ACHN (cell line): ENCODE data around the gene IL36G.
A peak's percentile ranks its signal among the peaks of the same experiment; 100 is the strongest.
"Not testable (repeated sequence)": the region's sequence is repeated elsewhere in the genome, so short reads cannot be mapped to it uniquely, and the experiment has no call there.

ENCODE experiments used
- DNase-seq: peaks from one replicate; pipeline ENCODE4 v3.0.0-alpha.2; 2015
- in situ Hi-C: cut with HindIII; loops from 2 replicates; pipeline ENCODE4 v1.10.0; 2017; ENCODE audit warnings: low sequenced_read_pairs, low pct_ligation_motif_present, low pct_unique_long_range_greater_than_20kb

The IL36G gene

DNA sequence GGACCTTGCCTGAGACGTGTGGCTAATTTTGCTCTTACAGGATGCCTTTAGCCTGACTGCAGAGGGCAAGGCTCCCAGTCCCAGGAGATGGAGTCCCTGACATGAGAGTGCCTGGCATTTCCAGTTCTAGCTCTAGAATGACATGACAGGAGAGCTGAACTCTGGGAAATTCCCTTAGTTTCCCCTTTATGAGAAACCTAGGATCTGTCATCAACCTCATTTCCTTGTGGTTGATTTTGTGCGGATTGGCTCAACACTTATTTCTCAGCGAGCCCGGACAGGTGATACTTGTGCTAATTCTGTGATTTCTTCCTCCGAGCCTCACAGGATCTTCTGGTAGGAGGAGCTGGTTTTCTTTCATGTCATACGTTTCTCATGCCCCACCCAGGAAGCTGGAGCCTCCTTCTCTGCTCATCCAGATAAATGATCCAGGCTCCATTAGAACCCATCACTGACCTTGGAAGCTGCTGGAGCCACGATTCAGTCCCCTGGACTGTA, at the start of gene IL36G:
IL36G (plus strand) TSS at position 448 of the 498 bp plus-strand sequence. CDS start 633 bp downstream, outside the sequence.
- DNase-seq = no peak

DNA sequence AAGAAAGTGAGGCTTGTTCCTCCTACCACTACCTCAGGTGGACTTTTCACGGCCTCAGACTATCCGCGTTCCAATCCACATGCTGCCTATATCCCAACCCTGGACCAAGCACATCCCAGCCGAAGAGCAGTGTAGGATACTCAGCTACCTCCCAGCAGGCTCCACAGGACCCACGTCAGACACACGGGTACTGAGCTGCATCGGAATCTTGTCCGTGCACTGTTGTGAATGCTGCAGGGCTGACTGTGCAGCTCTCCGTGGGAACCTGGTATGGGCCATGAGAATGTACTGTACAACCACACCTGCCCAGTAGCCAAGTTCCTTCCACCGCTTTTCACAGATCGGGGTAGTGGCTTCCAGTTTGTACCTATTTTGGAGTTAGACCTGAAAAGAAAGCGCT, 44.5 kb upstream of the IL36G start:
- in situ Hi-C loops = loop anchor here (10.0 kb wide), 1 partner anchor 188 kb away; no protein-coding TSS in a partner anchor
- DNase-seq = no peak

More for the DNA sequence above, at the start of gene IL36G:
- in situ Hi-C loops = no loop called here

DNA sequence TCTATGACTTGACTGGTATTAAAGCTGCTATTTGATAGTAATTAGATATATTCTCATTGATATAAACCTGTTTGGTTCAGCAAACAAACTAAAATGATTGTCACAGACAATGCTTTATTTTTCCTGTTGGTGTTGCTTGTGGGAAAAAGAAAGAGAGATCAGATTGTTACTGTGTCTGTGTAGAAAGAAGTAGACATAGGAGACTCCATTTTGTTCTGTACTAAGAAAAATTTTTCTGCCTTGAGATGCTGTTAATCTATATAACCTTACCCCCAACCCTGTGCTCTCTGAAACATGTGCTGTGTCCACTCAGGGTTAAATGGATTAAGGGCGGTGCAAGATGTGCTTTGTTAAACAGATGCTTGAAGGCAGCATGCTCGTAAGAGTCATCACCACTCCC, 43.7 kb upstream of the IL36G start:
- in situ Hi-C loops = loop anchor here (10.0 kb wide), 1 partner anchor 189 kb away; no protein-coding TSS in a partner anchor
- DNase-seq = not testable (repeated sequence)

DNA sequence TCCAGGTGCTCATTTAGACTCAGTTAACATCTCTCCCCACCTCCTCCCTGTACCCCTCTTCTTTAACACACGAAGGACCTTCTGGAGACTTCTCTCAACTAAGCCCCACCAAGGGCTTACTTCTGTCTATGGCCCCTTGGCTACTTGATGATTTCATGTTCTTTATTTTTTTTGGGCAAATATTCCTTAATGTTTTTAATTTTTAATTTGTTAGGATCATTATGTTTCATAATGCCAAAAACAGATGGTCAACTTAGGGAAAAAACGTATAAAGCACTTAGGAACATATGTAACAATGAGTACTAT, 40.9 kb upstream of the IL36G start:
- in situ Hi-C loops = loop anchor here (10.0 kb wide), 1 partner anchor 192 kb away; no protein-coding TSS in a partner anchor
- no peak for DNase-seq

DNA sequence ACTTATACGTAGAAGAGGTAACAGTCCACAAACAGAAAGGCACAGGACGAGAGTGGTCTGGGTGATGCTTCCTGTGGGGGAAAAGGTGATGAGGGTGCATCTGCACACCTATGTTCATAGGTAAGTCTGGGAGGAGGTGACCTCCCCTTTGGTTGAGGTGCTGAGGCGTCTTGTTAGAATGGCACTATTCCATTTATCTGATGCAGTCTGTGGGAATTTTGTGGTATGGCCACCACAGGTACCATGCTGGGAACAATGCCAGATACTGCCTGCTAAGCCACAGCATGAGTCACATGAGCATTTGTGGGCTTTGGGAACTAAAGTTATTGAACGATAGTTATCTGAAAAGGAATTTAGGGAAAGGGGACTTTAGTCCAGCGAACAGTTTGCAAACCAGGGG, 38.9 kb upstream of the IL36G start:
- in situ Hi-C loops = loop anchor here (10.0 kb wide), 1 partner anchor 194 kb away; no protein-coding TSS in a partner anchor
- peak; percentile 63 for DNase-seq

DNA sequence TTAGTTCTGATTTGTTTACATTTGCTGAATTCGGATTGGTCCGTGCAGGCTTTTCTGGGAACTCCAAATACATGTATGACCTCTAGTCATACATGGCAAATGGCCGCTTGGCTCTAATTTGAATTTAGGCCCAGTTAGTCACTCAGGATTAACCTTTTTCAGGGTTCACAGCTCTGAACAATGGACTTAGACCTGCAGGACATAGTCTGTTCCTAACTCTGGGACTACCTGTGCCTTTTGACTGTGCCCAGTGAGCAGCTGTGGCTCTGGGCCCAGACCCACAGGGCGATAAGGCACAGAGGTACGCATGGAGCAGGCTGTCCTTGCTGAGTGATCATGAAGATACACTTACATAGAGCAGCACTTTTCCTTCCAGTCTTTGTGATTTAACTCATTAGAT, 38.4 kb upstream of the IL36G start:
- in situ Hi-C loops = loop anchor here (10.0 kb wide), 1 partner anchor 195 kb away; no protein-coding TSS in a partner anchor
- DNase-seq = no peak

DNA sequence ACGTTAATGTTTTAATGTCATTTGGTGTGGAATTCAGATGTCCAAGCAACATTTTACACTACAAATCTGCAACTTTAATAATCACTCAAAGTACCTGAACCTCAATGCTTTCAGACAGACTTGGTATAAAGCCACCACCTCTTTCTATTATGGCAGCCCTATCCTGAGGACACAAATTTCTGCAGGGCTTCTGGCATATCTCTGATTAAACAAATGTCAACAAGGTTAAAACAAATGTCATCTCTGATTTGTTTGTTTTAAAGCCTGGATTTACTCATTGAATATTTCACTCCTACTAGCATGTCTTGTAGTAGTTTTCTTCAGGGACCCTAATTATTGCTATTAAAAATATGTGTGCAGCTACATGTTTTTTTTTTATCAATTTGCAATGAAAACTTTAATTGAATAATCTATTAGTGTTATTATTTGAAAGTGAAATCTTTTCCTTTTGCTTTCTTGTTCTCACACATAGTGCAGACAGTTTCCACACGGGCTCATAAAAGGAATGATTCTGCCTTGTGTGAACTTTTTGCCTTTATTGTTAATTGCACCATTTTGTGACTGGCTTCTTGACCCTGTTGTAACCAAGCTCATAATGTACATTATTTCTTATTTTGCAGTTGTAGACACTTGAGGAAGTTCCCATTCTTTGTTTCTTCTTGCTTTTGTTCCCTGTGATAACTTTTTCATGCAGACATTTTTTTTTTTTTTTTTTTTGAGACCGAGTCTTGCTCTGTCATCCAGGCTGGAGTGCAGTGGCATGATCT, 36.8 kb upstream of the IL36G start:
- no peak for DNase-seq
- in situ Hi-C loops = no loop called here

DNA sequence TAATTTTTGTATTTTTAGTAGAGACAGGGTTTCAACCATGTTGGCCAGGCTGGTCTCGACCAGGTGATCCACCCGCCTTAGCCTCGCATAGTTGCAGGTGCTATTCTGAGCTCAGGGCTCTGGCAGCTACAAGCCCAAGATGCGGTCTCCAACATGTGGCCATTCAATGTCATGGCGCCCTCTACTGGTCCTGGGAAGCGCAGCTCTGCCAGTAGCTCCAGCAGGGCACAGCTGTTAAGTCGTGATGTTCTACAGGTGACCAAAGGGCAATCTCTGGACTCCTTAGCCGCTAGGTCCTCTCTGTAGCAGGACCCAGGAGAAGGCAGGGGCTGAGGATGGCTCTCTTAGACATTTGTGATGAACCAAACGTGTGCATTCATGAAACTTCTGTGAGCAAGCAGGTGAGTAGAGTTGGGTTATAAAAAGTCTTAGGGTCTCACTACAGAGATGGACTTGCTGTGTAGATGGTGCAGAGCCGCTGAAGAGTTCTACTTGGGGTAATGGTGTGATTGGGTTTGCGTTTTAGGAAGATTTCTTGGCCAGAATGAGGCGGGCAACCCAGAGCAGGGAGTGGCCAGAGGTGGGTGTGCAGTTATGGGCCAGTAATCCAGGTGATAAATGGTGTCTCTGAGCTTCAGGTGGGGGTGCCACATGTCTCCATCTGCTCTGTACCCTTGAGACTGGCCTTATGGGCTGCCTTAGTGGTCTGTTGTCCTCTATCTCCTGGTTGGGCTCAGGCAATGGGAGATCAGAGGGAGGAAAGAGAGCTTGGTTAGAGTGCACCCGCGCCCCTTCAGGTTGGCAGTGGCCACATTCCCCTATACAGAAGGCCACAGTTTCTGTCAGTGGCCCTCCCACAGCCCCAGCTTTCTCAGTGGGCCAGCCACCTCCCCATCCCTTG, 35.8 kb upstream of the IL36G start:
- DNase-seq = peak; percentile 76
- in situ Hi-C loops = no loop called here

DNA sequence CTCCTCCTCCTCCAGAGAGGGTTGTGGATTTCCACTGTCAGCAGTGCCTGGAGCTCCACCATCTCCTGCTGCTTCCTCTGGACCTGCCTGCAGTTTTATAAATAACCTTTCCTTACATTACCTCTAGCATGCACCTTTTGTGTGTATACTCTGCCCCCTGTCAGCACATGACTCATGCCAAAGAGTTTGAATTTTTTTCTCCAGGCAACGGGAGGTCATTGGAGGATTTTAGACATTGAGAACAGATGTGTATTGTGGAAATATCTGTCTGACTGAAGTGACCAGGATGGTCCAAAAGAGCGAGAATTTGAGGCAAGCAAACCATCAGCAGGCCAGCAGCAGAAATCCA, 35.2 kb upstream of the IL36G start:
- no peak for DNase-seq
- in situ Hi-C loops = no loop called here

DNA sequence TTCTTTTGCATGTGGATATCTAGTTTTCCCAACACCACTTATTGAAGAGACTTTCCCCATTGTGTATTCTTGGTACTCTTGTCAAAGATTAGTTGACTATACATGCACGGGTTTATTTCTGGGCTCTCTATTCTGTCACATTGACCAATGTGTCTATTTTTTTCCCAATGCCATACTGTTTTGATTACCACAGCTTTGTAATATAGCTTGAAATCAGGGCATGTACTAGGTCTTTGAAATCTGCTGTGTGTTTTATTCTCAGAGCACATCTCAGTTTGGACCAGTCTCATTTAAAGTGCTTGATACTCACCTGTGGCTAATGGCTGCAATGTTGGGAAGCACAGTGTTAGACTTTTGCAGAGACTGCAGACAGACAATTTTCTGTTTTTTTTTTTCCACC, 32.8 kb upstream of the IL36G start:
- no peak for DNase-seq
- in situ Hi-C loops = no loop called here

DNA sequence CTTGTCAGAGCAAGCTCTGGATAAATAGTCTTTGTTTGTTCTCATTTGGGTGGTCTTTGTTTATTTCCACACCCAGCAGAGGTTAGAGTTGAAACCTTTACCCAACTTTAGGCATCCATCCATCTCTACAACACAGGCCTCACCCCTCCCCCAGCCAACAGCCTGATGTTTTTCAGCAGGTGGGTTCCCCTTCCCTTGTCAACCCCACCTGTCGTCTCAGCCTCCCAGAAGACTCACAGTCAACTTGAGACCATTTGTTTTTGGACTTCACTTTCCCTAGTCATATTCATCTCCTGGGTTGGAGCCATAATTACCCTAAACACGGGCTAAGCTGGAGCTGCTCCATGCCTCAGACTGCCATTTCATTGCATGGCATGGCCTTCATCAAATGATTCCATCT, 31.7 kb upstream of the IL36G start:
- DNase-seq = no peak
- in situ Hi-C loops = no loop called here

DNA sequence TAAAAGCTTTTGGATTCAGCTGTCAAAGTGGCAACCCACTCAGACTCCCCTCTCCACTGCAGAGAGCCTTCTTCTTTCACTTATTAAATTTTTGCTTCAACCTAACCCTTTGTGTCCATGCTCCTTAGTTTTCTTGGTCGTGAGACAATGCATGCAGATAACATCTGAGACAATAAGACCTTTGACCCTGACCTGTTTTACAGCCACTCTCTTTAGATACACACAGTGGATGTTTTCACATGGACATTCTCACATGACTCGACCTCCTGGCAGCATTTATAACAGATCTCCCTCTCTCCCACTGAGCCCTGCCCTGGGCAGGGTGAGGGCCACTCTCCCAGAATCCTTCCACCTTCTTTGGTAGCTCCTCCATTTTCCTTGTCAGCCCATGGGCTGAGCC, 30.4 kb upstream of the IL36G start:
- in situ Hi-C loops = no loop called here
- DNase-seq = no peak

DNA sequence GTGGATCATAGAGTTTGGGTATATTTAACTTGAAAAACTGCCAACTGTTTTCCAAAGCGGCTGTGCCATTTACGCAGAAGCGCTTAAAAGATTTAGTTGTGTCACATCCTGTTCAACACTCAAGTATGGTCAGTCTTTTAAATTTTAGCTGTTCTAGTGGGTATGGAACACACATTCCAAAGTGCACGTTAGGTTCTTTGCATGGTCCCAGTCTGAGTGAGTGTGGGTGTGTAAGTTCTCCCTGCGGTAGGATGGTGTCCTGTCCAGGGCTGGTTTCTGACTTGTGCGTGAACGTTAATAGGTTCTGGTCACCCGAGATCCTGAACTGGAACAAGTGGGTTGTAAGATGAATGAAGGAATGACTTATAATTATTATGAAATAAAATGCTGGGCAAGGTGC, 28.4 kb upstream of the IL36G start:
- DNase-seq = no peak
- in situ Hi-C loops = no loop called here

DNA sequence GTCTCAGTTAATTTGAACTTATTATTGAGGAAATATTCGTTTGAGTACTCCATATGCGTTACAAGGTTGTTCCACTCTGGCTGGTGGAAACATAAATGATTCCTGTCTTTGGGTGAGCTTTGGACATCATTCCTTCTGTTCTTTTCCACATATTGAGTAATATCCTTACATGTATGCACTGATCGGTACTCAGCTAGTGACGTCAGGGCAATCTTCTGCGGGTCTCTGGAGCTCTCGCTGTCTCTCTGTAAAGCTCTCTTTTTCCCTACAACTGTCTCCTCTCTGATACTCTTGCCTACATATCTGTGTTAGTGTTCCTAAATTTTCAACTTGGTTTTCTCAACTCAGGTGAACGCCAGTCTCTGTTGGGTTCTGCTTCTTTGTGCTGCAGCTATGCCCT, 23.4 kb upstream of the IL36G start:
- no peak for DNase-seq
- in situ Hi-C loops = no loop called here

DNA sequence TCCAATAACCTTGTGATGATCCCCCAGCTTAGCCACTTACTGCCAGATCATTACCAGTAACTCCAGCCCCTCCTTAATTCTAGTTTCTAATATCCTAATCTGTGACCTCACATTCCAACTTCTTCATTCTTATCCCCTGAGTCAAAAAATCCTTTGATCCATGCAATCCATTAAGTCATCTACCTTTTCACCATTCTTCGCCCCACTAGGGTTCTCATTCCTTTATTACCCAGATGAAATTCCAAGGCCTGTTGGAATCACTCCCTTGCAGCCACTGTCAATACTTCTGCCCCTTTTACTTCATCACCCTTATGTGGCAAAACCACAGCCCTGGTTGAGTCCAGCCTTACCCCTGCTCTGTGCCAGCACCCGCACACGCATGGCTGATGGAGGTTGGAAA, 20.3 kb upstream of the IL36G start:
- in situ Hi-C loops = no loop called here
- no peak for DNase-seq

DNA sequence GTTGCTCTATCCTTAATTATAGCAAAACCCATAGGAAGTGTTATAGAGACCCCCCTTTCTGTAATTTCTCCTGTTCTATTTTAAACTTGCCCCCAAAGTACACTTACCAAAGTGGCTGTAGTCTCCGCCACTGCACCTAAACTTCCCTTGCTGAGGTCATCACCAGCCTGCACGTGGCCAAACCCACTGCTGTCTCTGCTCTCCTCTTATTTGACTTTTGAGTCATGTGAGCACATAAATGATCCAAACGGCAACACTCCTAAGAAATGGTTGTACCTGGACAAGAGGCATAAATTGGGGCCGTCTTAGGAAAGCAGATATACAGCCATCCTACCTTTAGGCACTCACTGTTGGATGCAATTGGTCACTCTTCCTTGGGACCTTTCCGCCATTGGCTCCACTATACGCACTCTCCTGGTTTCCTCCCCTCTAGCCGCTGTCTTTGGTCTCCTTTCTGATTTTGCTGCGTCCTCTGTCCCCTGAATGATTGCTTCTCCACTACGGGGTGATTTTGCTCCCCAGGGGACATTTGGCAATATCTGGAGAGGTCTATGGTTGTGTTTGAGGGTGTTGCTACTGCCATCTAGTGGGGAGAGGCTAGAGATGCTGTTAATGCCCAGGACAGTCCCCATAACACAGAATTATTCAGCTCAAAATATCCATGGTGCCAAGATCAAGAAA, 19.2 kb upstream of the IL36G start:
- peak; percentile 58 for DNase-seq
- in situ Hi-C loops = no loop called here

DNA sequence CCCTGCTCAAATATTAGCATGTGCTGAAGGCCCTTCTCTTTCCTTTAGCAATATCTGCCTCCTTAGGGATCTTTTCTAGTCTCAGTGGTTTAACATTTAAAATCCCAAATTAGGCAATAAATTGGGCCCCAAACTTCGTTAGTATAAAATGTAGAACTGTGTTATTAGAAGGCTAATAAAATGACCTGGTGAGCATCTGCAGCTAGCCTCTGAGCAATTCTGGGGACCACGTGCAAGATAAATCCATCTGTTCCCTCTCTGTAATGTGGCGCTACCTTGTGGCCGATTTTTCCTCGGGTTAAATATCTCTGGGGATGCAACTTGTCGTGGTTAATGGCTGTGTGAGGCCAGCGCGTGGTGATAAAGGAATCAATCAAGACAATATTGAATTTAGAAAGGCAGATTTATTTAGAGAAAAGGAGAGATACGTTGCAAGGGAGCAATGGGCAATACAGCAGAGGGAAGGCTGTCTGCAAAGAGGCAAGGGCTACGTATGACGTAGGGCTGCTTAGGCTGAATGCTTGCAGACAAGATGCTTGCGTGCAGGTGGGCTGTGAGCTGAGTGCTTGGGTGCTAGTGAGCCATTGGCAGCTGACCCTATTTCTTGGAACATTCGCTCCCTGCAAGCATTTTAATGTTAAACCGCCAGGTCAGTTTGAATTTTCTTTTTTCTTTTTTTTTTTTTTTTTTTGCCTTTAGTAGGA, 18.5 kb upstream of the IL36G start:
- in situ Hi-C loops = no loop called here
- peak; percentile 24 for DNase-seq

DNA sequence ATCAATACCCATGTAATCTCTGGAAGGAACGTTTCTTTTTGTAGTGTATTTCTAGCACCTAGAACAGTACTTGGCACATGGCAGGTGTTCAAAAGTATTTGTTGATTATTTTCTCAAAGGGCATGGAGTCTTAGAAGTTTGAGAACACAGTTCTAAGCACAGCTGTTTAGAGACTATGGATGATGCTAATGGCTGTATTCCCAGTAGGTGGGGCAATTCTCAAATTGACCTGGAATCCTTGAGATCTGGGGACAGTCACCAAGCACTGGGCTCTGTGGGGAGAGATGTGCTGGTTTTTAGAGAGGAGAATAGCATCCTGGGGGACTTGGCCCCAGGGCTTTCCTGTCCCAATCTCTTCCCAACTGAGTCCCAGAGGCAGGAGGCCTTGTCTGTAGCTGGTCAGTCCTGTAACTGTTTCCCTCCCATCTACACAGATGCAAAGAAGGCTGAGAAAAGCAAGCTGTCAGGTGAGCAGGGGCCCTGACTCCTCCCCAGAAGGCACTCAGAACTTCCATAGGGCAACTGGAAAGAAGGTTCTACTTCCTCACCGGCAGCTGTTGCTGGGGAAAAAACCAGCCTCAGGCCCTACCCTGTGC, 17.5 kb upstream of the IL36G start:
- no peak for DNase-seq
- in situ Hi-C loops = no loop called here
